PFSK-1 (cell line): ENCODE measurements around the gene PTBP3.

ENCODE experiments used
- FOXP2 ChIP-seq: optimal IDR thresholded peaks from 2 replicates; pipeline ENCODE3; 2011; ENCODE audit warnings: borderline replicate concordance, control low read depth, inconsistent platforms; ENCODE audit not compliant: insufficient read depth; ENCODE audit errors: extremely low read length, extremely low read depth
- POLR2AphosphoS5 ChIP-seq: IDR thresholded peaks from 2 replicates; pipeline ENCODE4 v1.6.1; 2012; ENCODE audit warnings: low read depth, mild to moderate bottlenecking, control low read depth, low read length, moderate library complexity
- SIN3A ChIP-seq: IDR thresholded peaks from 2 replicates; pipeline ENCODE4 v1.6.1; 2012; ENCODE audit warnings: mild to moderate bottlenecking, low read length, moderate library complexity, borderline replicate concordance; ENCODE audit not compliant: insufficient read depth
- TAF1 ChIP-seq: IDR thresholded peaks from 2 replicates; pipeline ENCODE4 v1.6.1; 2012; ENCODE audit warnings: low read length, control low read depth, borderline replicate concordance; ENCODE audit not compliant: insufficient read depth
- TF ChIP-seq, protein P1 (sequence below), 2 experiments: IDR thresholded peaks; 2 replicates each; pipeline versions ENCODE4 v1.6.1 to v1.8.0; 2011 to 2012; ENCODE audit warnings: low read depth in 2 of 2, low read length in 2 of 2, control low read depth in 1 of 2, inconsistent platforms in 1 of 2, mild to moderate bottlenecking in 1 of 2, moderate library complexity in 1 of 2; ENCODE audit not compliant: insufficient read depth in 1 of 2

Gene PTBP3

DNA sequence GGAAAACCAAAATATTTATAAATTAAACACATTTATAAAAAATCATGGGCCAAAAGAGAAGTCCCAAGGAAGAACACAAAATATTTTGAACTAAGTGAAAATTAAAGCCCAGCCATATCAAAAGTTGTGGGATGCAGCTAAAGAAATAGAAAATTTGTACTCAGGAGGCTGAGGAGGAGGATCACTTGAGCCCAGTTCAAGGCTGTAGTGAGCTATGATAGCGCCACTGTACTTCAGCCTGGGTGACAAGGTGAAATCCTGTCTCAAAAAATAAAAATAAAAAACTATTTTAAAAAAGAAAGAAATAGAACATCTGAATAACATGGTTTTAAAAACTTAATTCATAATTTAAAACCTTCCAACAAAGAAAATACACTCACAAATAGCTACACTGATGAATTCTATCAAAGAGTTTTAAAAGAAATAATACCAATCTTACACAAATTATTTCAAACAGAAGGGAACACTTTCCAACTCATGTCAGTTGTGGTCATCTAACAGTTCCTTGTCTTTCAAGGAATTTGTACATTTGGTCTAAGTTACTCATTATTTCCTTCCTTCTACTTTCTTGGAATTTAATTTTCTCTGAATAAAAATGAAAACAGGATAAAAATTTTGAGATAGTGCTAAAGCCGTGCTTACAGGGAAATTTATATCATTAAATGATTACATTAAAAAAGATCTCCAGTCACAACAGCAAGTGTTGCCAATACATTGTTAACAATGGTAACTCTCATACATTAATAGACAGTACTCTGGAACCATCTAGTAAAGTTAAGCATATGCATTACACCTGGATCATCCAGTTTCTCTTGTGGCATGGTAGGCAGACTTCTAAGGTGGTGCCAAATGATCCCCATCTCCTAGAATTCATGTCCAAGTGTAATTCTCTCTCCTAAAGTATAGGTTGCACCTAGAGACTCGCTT lies 17.8 kb downstream of the PTBP3 start:
- TF ChIP-seq POLR2AphosphoS5 (no peak), SIN3A (no peak), TAF1 (no peak), FOXP2 (no peak)
- TF ChIP-seq, protein P1, sequence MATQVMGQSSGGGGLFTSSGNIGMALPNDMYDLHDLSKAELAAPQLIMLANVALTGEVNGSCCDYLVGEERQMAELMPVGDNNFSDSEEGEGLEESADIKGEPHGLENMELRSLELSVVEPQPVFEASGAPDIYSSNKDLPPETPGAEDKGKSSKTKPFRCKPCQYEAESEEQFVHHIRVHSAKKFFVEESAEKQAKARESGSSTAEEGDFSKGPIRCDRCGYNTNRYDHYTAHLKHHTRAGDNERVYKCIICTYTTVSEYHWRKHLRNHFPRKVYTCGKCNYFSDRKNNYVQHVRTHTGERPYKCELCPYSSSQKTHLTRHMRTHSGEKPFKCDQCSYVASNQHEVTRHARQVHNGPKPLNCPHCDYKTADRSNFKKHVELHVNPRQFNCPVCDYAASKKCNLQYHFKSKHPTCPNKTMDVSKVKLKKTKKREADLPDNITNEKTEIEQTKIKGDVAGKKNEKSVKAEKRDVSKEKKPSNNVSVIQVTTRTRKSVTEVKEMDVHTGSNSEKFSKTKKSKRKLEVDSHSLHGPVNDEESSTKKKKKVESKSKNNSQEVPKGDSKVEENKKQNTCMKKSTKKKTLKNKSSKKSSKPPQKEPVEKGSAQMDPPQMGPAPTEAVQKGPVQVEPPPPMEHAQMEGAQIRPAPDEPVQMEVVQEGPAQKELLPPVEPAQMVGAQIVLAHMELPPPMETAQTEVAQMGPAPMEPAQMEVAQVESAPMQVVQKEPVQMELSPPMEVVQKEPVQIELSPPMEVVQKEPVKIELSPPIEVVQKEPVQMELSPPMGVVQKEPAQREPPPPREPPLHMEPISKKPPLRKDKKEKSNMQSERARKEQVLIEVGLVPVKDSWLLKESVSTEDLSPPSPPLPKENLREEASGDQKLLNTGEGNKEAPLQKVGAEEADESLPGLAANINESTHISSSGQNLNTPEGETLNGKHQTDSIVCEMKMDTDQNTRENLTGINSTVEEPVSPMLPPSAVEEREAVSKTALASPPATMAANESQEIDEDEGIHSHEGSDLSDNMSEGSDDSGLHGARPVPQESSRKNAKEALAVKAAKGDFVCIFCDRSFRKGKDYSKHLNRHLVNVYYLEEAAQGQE (IDR thresholded peaks at IDR 0.05; ENCODE audit: insufficient read depth in 1 of 2, low read depth in 2 of 2, low read length in 2 of 2), result no peak

DNA sequence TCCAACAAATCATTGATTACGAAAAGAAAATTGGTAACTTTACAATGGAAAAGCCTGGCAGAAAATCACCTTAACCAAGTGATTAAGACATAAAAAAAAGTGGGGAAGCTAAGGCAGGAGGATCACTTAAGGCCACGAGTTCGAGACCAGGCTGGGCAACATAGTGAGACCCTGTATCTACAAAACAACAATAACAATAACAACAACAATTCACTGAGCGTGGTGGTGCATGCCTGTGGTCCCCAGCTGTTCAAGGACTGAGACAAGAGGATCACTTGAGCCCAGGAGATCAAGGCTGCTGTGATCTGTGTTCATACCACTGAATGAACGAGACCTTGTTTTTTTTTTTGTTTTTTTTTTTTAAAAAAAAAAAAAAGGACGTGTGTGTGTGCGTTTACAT lies 21.3 kb downstream of the PTBP3 start:
- no peak for TF ChIP-seq FOXP2
- TF ChIP-seq SIN3A, result no peak
- no peak for TF ChIP-seq POLR2AphosphoS5
- TF ChIP-seq, protein P1 (IDR thresholded peaks at IDR 0.05; ENCODE audit: insufficient read depth in 1 of 2, low read depth in 2 of 2, low read length in 2 of 2), result no peak
- TF ChIP-seq TAF1, result no peak

DNA sequence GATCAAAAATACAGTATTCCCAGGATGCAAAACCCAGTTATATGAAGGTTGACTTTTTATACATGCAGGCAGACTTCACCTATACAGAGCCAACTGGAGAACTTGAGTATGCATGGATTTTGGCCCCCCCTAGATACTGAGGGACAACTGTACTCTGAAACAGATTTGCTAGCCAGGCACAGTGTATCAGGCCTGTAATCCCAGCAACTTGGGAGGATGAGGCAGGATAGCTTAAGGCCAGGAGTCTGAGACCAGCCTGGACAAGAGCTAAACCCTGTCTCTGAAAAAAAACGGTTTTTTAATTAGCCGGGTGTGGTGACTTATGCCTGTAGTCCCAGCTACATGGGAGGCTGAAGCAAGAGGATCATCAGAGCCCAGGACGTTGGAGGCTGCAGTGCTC lies 21.9 kb downstream of the PTBP3 start:
- no peak for TF ChIP-seq POLR2AphosphoS5

DNA sequence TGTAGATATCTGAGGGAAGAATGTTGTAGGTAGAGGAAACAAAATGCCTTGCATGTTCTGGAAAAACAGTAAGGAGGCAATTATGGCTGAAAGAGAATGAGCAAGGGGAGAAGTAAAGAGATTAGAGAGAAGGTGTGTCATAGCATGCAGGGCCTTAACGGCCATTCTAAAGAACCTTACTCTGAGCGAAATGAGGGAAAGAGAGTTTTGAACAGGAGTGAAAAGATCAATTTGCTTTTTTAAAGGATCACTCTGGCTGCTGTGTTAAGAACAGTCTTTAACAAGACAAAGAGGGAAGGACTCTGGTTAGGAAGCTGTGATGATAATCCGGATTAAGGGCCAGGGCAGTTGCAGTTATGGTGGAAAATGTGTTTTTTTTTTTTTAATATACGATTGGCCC lies 22.6 kb downstream of the PTBP3 start:
- TF ChIP-seq POLR2AphosphoS5, result no peak
- no peak for TF ChIP-seq FOXP2
- TF ChIP-seq, protein P1 (IDR thresholded peaks at IDR 0.05; ENCODE audit: insufficient read depth in 1 of 2, low read depth in 2 of 2, low read length in 2 of 2), result no peak
- TF ChIP-seq TAF1, result no peak
- no peak for TF ChIP-seq SIN3A

DNA sequence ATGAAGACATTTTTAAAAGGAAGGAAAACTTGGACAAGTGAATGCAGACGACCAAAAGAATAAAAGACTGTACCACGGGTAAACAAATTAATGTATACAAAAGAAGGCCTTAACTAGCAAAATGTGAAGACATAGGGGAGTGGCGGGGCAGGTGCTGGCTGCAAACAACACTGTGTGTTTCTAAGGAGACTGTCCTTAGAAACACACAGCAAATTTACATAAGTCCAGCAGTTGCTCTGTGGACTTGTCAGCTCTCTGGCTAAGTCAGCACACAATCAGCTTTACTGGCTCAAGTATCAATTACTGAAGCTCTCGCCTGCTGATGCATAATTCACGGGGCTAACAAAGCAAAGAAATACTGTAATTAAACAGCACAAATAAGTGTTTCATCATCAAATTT lies 24.8 kb downstream of the PTBP3 start:
- no peak for TF ChIP-seq TAF1
- TF ChIP-seq FOXP2, result no peak
- TF ChIP-seq, protein P1 (IDR thresholded peaks at IDR 0.05; ENCODE audit: insufficient read depth in 1 of 2, low read depth in 2 of 2, low read length in 2 of 2), result no peak
- no peak for TF ChIP-seq SIN3A
- TF ChIP-seq POLR2AphosphoS5, result no peak

DNA sequence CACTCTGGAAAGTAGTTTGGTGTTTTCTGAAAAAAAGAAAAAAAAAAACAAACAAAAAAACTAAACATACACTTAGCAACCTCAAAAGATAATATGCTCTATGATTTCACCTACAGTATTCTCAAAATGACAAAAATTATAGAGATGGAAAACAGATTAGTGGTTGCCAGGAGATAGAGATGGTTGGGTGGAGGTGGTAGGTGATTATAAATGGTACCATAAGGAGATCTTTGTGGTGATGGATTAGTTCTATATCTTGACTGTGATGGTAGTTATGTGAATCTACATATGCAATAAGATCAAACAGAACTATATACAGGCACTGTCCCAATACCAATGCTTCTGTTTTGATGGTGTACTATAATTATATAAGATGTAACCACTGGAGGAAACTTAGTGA lies 32.0 kb downstream of the PTBP3 start:
- TF ChIP-seq, protein P1 (IDR thresholded peaks at IDR 0.05; ENCODE audit: insufficient read depth in 1 of 2, low read depth in 2 of 2, low read length in 2 of 2), result no peak
- no peak for TF ChIP-seq TAF1
- TF ChIP-seq SIN3A, result no peak
- no peak for TF ChIP-seq FOXP2
- TF ChIP-seq POLR2AphosphoS5, result no peak
